ENCODE measurements around the gene CSGALNACT2.

The CSGALNACT2 gene

DNA sequence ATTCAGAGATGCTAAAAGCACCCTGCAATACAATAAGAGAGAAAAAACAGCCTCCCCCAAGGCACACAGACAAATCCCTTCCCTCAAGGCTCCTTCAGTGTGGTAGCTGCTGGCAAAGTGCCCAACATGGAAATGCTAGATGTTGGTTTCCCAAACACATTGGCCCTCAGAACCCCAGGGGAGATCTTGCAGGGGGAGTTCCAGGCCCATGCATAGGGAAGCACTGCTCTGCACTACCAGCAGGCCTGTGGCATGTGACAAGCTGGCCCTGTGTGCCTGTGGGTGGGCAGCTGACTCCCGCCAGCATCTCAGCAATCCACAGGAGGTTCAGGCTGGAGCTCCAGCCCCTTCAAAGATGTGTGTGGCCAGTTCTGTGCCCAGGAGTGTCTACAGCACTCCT is 16.8 kb upstream of the CSGALNACT2 start:
- H3K4me3 ChIP-seq (ENCODE audit: low read depth, low read length) = no peak overlapping the region
- DNase-seq (ENCODE audit: low read depth) = peak; percentile 59

GRCh38 chr10:43122096-43122495 is 16.1 kb upstream of the CSGALNACT2 start:
- DNase-seq (ENCODE audit: low read depth) = no peak
- TF ChIP-seq, protein P1, sequence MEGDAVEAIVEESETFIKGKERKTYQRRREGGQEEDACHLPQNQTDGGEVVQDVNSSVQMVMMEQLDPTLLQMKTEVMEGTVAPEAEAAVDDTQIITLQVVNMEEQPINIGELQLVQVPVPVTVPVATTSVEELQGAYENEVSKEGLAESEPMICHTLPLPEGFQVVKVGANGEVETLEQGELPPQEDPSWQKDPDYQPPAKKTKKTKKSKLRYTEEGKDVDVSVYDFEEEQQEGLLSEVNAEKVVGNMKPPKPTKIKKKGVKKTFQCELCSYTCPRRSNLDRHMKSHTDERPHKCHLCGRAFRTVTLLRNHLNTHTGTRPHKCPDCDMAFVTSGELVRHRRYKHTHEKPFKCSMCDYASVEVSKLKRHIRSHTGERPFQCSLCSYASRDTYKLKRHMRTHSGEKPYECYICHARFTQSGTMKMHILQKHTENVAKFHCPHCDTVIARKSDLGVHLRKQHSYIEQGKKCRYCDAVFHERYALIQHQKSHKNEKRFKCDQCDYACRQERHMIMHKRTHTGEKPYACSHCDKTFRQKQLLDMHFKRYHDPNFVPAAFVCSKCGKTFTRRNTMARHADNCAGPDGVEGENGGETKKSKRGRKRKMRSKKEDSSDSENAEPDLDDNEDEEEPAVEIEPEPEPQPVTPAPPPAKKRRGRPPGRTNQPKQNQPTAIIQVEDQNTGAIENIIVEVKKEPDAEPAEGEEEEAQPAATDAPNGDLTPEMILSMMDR (IDR thresholded peaks at IDR 0.05; ENCODE audit: low read depth, low read length) = no peak
- no peak overlapping the region for H3K4me3 ChIP-seq (ENCODE audit: low read depth, low read length)

More for the DNA sequence above, 16.8 kb upstream of the CSGALNACT2 start:
- TF ChIP-seq MYC (IDR thresholded peaks at IDR 0.05; ENCODE audit: low read depth, low read length) (no peak), POLR2A (IDR thresholded peaks at IDR 0.05; ENCODE audit: extremely low read depth, insufficient read length) (no peak)
- TF ChIP-seq, protein P1 (IDR thresholded peaks at IDR 0.05; ENCODE audit: low read depth, low read length) = no peak
- TF ChIP-seq, protein P2, sequence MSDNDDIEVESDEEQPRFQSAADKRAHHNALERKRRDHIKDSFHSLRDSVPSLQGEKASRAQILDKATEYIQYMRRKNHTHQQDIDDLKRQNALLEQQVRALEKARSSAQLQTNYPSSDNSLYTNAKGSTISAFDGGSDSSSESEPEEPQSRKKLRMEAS (IDR thresholded peaks at IDR 0.05; ENCODE audit: low read depth, low read length) = no peak

GRCh38 chr10:43122826-43123225 is 15.4 kb upstream of the CSGALNACT2 start:
- no peak for DNase-seq (ENCODE audit: low read depth)
- H3K4me3 ChIP-seq (ENCODE audit: low read depth, low read length) = no peak overlapping the region
- TF ChIP-seq MYC (IDR thresholded peaks at IDR 0.05; ENCODE audit: low read depth, low read length) = no peak
- no peak for TF ChIP-seq POLR2A (IDR thresholded peaks at IDR 0.05; ENCODE audit: extremely low read depth, insufficient read length)
- TF ChIP-seq, protein P1 (IDR thresholded peaks at IDR 0.05; ENCODE audit: low read depth, low read length) = no peak
- TF ChIP-seq, protein P2 (IDR thresholded peaks at IDR 0.05; ENCODE audit: low read depth, low read length) = no peak

- no peak overlapping the region for H3K4me3 ChIP-seq (ENCODE audit: low read depth, low read length)
- DNase-seq (ENCODE audit: low read depth) = no peak
- no peak for TF ChIP-seq POLR2A (IDR thresholded peaks at IDR 0.05; ENCODE audit: extremely low read depth, insufficient read length)
- TF ChIP-seq MYC (IDR thresholded peaks at IDR 0.05; ENCODE audit: low read depth, low read length) = no peak
- TF ChIP-seq, protein P2 (IDR thresholded peaks at IDR 0.05; ENCODE audit: low read depth, low read length) = no peak
- TF ChIP-seq, protein P1 (IDR thresholded peaks at IDR 0.05; ENCODE audit: low read depth, low read length) = no peak
Observed at GRCh38 chr10:43123361-43124093, 14.7 kb upstream of the CSGALNACT2 start.

DNA sequence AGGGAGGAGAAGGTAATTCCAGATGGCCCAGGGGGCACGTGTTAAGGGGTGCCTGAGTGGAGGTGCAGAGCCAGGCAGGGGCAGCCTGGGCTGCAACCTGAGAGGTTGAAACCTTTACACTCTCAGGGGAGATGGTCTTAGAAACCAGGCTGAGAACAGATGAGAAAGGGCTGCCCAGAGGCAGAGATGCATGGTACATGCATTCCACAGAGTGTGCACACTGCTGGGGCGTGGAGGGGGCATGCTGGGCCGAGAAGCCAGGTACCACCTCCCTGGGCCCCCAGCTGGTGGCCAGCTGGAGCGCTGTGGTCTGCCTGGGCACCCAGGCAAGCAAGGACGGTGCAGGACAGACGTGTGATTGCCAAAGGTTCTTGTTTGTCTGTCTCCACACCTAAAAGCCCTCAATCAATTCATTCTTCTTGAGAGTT is 14.1 kb upstream of the CSGALNACT2 start:
- TF ChIP-seq, protein P1 (IDR thresholded peaks at IDR 0.05; ENCODE audit: low read depth, low read length) = no peak
- TF ChIP-seq MYC (IDR thresholded peaks at IDR 0.05; ENCODE audit: low read depth, low read length) (no peak), POLR2A (IDR thresholded peaks at IDR 0.05; ENCODE audit: extremely low read depth, insufficient read length) (no peak)
- TF ChIP-seq, protein P2 (IDR thresholded peaks at IDR 0.05; ENCODE audit: low read depth, low read length) = no peak
- H3K4me3 ChIP-seq (ENCODE audit: low read depth, low read length) = no peak overlapping the region
- DNase-seq (ENCODE audit: low read depth) = no peak

Data from NB4 (cell line).